RWPE2 (cell line): ENCODE data around the gene MGAM2.

Experiments
- ATAC-seq: fragments of 200-7000 bp; cut with Tn5 transposase; 3 replicates; pipeline ENCODE4 v1.9.1; 2021; ENCODE audit warnings: low read depth
- DNase-seq: peaks from one replicate; pipeline ENCODE4 v3.0.0-alpha.2; 2020; ENCODE audit warnings: low spot score
- H3K27ac ChIP-seq: fragments of 450-650 bp; 2 replicates; pipeline ENCODE4 v1.5.1; 2017; ENCODE audit warnings: mild to moderate bottlenecking; ENCODE audit not compliant: poor library complexity, severe bottlenecking
- H3K27me3 ChIP-seq: fragments of 250-450 bp; sonication (Bioruptor Pico); 2 replicates; pipeline ENCODE4 v1.5.1; 2021; ENCODE audit warnings: mild to moderate bottlenecking, moderate library complexity; ENCODE audit not compliant: insufficient read depth, poor library complexity, severe bottlenecking
- H3K36me3 ChIP-seq: fragments of 250-450 bp; sonication (Bioruptor Pico); 2 replicates; pipeline ENCODE4 v1.5.1; 2020; ENCODE audit warnings: low read depth, mild to moderate bottlenecking, moderate library complexity
- H3K4me1 ChIP-seq: fragments of 250-450 bp; sonication (Bioruptor Pico); 2 replicates; pipeline ENCODE4 v1.5.1; 2021; ENCODE audit warnings: mild to moderate bottlenecking, moderate library complexity; ENCODE audit not compliant: insufficient read depth, poor library complexity, severe bottlenecking
- H3K4me3 ChIP-seq: fragments of 250-450 bp; sonication (Bioruptor Pico); 2 replicates; pipeline ENCODE4 v1.5.1; 2021; ENCODE audit warnings: mild to moderate bottlenecking, moderate library complexity; ENCODE audit not compliant: severe bottlenecking
- H3K9me3 ChIP-seq: fragments of 250-450 bp; sonication (Bioruptor Pico); 2 replicates; pipeline ENCODE4 v1.5.1; 2021; ENCODE audit warnings: mild to moderate bottlenecking, moderate library complexity; ENCODE audit not compliant: severe bottlenecking
- TF ChIP-seq, protein P1 (sequence below): fragments of 450-650 bp; IDR thresholded peaks from one replicate; pipeline ENCODE4 v1.5.1; 2017; ENCODE audit warnings: mild to moderate bottlenecking, moderate library complexity; ENCODE audit not compliant: poor library complexity, severe bottlenecking

The MGAM2 gene

DNA sequence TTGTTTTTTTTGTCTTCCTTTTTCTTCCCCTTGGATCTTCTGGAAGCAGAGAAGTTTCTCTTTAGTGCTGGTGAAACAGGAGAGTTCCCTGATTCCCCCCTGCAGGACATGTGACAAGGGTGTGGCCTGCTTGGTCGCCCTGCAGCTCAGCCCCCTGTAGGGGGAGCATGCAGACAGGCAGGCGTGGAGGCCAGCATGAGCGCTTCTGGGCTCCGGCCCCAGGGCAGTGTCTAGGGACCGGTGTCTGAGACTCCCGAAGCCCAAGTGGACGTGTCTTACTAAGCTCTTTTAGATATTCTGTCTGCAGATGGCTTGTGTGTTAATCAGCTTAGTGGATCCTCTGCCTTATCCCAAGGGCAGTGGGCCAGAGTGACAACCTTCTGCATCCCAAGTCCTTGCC lies 120.2 kb downstream of the MGAM2 start:
- H3K36me3 ChIP-seq: no peaks in the 10 kb centered on the region
- peak; percentile 42; the same call in 2 of the 3 replicates for ATAC-seq
- DNase-seq: no peak
- H3K4me3 ChIP-seq: no peak overlapping the region
- TF ChIP-seq, protein P1, sequence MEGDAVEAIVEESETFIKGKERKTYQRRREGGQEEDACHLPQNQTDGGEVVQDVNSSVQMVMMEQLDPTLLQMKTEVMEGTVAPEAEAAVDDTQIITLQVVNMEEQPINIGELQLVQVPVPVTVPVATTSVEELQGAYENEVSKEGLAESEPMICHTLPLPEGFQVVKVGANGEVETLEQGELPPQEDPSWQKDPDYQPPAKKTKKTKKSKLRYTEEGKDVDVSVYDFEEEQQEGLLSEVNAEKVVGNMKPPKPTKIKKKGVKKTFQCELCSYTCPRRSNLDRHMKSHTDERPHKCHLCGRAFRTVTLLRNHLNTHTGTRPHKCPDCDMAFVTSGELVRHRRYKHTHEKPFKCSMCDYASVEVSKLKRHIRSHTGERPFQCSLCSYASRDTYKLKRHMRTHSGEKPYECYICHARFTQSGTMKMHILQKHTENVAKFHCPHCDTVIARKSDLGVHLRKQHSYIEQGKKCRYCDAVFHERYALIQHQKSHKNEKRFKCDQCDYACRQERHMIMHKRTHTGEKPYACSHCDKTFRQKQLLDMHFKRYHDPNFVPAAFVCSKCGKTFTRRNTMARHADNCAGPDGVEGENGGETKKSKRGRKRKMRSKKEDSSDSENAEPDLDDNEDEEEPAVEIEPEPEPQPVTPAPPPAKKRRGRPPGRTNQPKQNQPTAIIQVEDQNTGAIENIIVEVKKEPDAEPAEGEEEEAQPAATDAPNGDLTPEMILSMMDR: no peak
- H3K27me3 ChIP-seq: no peaks in the 10 kb centered on the region
- no peaks in the 10 kb centered on the region for H3K9me3 ChIP-seq
- H3K4me1 ChIP-seq: no peaks in the 10 kb centered on the region
- H3K27ac ChIP-seq: no peak overlapping the region

DNA sequence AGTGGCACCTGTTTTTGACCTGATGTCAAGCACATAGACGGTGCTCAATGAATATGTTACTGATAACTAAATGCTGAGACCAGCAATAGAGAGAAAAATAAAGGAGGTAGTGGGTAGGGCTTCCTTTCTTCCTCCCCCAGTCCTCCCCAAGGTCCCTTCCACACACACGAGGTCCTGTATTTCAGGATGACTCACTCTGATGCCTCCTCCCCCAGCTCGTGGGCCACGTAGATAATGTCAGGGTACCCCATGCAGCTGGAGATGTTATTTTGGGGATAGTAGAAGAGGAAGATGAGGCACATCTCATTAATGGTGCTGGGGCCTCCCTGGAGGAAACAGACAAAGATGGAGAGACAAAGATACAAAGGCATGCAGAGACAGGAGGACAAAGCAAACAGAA lies 129.0 kb downstream of the MGAM2 start:
- H3K4me3 ChIP-seq: no peak overlapping the region
- H3K27ac ChIP-seq: no peak overlapping the region
- DNase-seq (no peak), ATAC-seq (no peak)
- no peaks in the 10 kb centered on the region for H3K9me3 ChIP-seq
- H3K36me3 ChIP-seq: no peaks in the 10 kb centered on the region
- TF ChIP-seq, protein P1: no peak
- H3K27me3 ChIP-seq: peaks cover 13% of the 10 kb centered on the region
- H3K4me1 ChIP-seq: no peaks in the 10 kb centered on the region

DNA sequence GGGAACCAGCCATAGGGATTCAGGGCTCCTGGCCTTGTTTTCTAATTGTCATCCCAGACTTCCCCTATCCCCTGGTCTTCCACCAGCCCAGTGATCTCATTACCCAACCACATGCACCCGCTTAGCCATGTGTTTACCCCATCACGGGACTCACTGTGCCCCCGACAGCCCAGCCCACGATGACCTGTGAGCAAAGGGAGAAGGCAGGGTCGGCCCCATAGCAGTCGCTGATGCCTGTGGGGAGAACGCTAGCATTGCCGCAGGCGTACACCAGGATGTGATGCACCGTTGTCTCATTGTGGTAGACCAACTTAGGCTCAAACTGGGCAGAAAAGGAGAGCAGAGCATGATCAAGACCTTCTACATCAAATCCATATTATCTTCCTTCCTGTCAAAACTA lies 132.3 kb downstream of the MGAM2 start:
- Histone ChIP-seq H3K27ac (no peak overlapping the region), H3K4me1 (no peaks in the 10 kb centered on the region), H3K36me3 (no peaks in the 10 kb centered on the region), H3K27me3 (no peaks in the 10 kb centered on the region), H3K9me3 (no peaks in the 10 kb centered on the region), H3K4me3 (no peak overlapping the region)
- ATAC-seq: no peak
- TF ChIP-seq, protein P1: no peak
- DNase-seq: no peak

DNA sequence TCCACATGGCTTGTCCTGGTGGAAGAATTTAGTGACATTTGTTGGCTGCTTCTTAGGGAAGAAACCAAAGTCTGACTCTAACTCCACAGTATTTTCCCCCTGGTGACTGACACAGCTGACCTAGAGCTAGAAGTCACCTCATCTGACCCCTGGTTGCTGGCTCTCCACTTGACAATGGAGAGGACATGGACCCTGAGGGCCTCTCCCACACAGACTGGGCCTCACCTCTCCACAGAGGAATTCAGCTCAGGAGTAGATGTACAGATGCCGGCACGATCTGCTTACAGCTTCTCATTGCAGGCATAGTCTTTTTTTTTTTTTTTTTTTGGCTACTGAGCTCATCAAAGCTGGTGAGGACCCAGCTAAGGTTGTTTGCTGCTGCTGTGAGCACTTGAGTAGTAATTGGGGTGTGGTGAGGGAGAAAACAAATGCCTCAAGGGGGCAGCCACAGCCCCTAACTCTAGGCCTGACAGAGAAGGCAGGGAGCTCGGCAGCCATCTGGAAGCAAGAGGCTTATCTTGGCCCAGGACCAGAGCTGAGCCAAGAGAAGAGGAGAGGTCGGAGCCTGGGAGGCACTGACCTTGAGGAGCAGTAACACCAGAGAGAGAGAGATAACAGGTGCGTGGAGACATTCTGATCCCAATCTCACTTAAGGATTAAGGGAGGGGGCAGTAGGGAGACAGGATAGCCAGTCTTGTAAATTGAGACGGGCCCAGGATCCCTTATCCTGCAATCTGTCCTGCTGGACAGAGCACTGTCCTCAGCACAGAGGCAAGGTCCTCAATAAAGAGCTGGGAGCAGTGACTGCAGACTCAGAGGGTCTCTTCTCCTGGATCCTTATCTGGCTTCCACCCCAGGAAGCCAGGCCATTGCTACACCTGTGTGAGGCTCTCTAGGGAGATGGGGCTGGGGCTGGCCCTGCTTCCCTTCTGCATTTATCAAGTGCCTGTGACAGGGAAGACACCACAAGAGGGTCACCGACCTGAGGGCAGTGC lies 136.9 kb downstream of the MGAM2 start:
- no peaks in the 10 kb centered on the region for H3K27me3 ChIP-seq

More for the DNA sequence above, 136.9 kb downstream of the MGAM2 start:
- Histone ChIP-seq H3K4me3 (no peak overlapping the region), H3K4me1 (no peaks in the 10 kb centered on the region), H3K27ac (no peak overlapping the region), H3K9me3 (no peaks in the 10 kb centered on the region), H3K36me3 (no peaks in the 10 kb centered on the region)
- DNase-seq (no peak), ATAC-seq (no peak)
- TF ChIP-seq, protein P1: no peak
